ENCODE measurements around the gene FZD2.

Gene FZD2

DNA sequence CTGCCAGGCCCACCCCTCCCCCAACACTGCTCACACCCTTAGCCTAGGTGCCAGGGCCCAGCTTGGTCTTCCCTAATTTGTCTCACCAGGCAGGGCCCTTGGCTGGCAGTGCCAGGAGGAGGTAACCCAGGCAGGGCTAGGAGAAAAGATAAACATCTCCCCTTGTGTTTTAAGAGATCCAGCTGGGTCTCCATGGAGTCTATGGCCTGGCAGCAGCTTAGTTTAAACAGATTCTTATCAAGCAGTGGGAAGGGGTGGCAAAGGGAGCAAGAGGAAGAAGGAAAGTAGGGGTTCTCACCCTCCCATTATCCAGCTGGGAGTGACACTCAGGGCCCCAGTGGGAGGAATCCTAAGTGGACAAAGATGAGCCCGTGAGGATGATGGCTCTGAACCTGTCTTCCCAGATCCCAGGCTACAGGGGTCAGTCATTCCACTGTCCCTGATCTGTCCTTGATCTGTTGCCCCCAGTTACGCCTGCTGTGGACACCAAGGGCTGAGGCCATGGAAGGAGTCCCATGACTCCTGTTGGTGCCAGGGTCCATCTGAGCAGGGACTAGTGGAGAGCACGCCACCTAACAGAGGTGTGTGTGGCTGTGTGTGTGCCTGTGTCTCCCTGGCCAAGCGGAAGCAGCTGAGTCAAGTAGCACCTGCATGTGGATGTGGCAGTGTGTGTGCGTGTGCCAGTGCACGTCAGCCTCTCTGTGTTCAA is 51.6 kb downstream of the FZD2 start:
- no peak overlapping the region for H3K4me3 ChIP-seq (ENCODE audit: low read depth, low read length)
- DNase-seq (ENCODE audit: low read depth), result no peak
- no peak for TF ChIP-seq CTCF (conservative IDR thresholded peaks at IDR 0.05; ENCODE audit: low read depth, low read length)

- TF ChIP-seq CTCF (conservative IDR thresholded peaks at IDR 0.05; ENCODE audit: low read depth, low read length), result no peak
- DNase-seq (ENCODE audit: low read depth), result no peak
- no peak overlapping the region for H3K4me3 ChIP-seq (ENCODE audit: low read depth, low read length)
These were observed 53.0 kb downstream of the FZD2 start for GRCh38 chr17:44610331-44610730.
